Calu3 (cell line): Measurements from ENCODE around the gene NYAP2. TPM values are rescaled to one million over a fixed set of nuclear protein-coding genes. Genes with fewer than 3 reads are reported as not detected.

Experiments
- BruUV-seq: library from RNA; stranded (reverse); fragments of 400-500 nt; replicated peaks from 2 replicates; lab custom pipeline; 2021; lab: Mats Ljungman, UMichigan
- CTCF ChIA-PET: fragments of 300-600 bp; sonication (Branson Sonifier 250); formaldehyde crosslinking; loops from one replicate; lab custom pipeline; 2022; ENCODE audit warnings: antibody characterized with exemption; lab: Charles Lee
- DNase-seq: peaks from one replicate; pipeline ENCODE4 v3.0.0; 2022
- H3K27ac Mint-ChIP-seq: one replicate; pipeline ENCODE4 v1.8.0; 2022; ENCODE audit warnings: mixed read lengths; ENCODE audit not compliant: unreplicated experiment
- H3K27me3 Mint-ChIP-seq: one replicate; pipeline ENCODE4 v1.8.0; 2022; ENCODE audit warnings: mixed read lengths; ENCODE audit not compliant: unreplicated experiment
- H3K36me3 Mint-ChIP-seq: one replicate; pipeline ENCODE4 v1.8.0; 2022; ENCODE audit warnings: mild to moderate bottlenecking, moderate library complexity, mixed read lengths; ENCODE audit not compliant: insufficient read depth, unreplicated experiment
- H3K4me1 Mint-ChIP-seq: one replicate; pipeline ENCODE4 v1.8.0; 2022; ENCODE audit warnings: mild to moderate bottlenecking, low read depth, mixed read lengths; ENCODE audit not compliant: unreplicated experiment
- H3K4me3 Mint-ChIP-seq: one replicate; pipeline ENCODE4 v1.8.0; 2022; ENCODE audit warnings: mild to moderate bottlenecking, low read depth, moderate library complexity, mixed read lengths; ENCODE audit not compliant: unreplicated experiment
- H3K9me3 Mint-ChIP-seq: one replicate; pipeline ENCODE4 v1.8.0; 2022; ENCODE audit warnings: low read depth, mixed read lengths; ENCODE audit not compliant: unreplicated experiment
- intact Hi-C: fragments of 100-400 bp; cut with micrococcal nuclease; formaldehyde crosslinking; loops from one replicate; pipeline ENCODE4 v1.10.0; 2022; ENCODE audit not compliant: unreplicated experiment
- total RNA-seq: library from RNA; stranded (reverse); gene quantifications from 2 replicates; pipeline ENCODE4 v1.2.3, GENCODE V29; 2022
- TF ChIP-seq, protein P1 (sequence below): fragments of 200-600 bp; IDR thresholded peaks from one replicate; pipeline ENCODE4 v1.8.0; 2022; ENCODE audit warnings: antibody characterized with exemption; ENCODE audit not compliant: unreplicated experiment

The NYAP2 gene
- total RNA-seq, 1 experiment from 2014 or later: 0.07 TPM

DNA sequence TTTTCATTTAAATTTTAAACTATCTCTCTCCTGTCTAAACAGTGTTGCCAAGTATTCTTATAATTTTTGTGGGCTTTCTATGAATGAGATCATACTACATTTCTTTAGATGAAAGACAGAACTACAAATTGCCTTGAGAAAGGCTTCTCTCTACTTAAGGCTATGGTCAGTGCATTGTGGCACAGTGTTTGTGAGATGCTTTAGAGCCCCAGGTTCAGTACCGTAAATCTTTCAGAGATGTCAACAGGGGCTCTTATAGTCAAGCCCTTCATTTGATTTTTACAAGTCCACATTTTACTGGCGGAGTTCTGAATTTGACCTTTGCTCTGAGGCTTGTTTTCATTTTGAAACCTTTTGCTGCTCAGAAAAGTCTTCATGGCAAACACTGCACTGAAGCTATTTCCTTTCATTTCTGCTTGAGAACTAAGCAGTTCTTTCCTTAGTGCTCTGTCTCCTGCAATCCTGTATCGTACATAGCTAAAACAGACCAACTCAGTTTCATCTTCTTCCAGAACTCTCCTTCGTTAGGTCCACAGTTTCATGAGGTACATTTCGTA lies 175.2 kb downstream of the NYAP2 start:
- H3K27me3 Mint-ChIP-seq: peaks cover 17% of the 10 kb centered on the region
- no peak overlapping the region for H3K4me3 Mint-ChIP-seq

DNA sequence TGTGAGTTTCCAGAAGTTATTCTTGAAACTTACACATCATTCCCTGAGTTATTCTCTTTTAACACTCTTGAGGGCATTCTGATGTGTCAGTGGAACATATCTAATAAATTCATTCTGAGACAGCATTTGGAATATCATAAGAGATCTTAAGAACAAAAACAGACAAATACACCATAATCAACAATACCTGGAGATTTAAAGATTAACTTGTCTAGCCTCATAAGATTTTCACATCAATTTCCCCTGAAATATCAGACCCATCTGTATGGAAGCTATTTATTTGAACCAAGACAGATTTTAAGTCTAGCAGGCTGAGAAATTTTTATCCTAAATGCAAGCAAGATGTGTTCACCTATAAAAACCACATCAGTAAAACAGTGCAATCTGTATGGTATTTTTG lies 181.6 kb downstream of the NYAP2 start:
- no peaks in the 10 kb centered on the region for H3K4me1 Mint-ChIP-seq
- intact Hi-C loops: no loop called here
- H3K9me3 Mint-ChIP-seq: no peaks in the 10 kb centered on the region
- no peak for DNase-seq
- H3K27ac Mint-ChIP-seq: no peak overlapping the region
- CTCF ChIA-PET: no interaction called here
- TF ChIP-seq, protein P1, sequence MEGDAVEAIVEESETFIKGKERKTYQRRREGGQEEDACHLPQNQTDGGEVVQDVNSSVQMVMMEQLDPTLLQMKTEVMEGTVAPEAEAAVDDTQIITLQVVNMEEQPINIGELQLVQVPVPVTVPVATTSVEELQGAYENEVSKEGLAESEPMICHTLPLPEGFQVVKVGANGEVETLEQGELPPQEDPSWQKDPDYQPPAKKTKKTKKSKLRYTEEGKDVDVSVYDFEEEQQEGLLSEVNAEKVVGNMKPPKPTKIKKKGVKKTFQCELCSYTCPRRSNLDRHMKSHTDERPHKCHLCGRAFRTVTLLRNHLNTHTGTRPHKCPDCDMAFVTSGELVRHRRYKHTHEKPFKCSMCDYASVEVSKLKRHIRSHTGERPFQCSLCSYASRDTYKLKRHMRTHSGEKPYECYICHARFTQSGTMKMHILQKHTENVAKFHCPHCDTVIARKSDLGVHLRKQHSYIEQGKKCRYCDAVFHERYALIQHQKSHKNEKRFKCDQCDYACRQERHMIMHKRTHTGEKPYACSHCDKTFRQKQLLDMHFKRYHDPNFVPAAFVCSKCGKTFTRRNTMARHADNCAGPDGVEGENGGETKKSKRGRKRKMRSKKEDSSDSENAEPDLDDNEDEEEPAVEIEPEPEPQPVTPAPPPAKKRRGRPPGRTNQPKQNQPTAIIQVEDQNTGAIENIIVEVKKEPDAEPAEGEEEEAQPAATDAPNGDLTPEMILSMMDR: no peak
- H3K4me3 Mint-ChIP-seq: no peak overlapping the region
- peaks cover 17% of the 10 kb centered on the region for H3K27me3 Mint-ChIP-seq
- no peaks in the 10 kb centered on the region for H3K36me3 Mint-ChIP-seq
- no TSS peak for BruUV-seq

More for the DNA sequence above, 175.2 kb downstream of the NYAP2 start:
- Mint-ChIP-seq H3K9me3 (peaks cover 6% of the 10 kb centered on the region), H3K4me1 (no peaks in the 10 kb centered on the region), H3K27ac (no peak overlapping the region), H3K36me3 (no peaks in the 10 kb centered on the region)
- no peak for DNase-seq
- TF ChIP-seq, protein P1: no peak
- BruUV-seq: no TSS peak
- CTCF ChIA-PET: no interaction called here
- intact Hi-C loops: no loop called here

DNA sequence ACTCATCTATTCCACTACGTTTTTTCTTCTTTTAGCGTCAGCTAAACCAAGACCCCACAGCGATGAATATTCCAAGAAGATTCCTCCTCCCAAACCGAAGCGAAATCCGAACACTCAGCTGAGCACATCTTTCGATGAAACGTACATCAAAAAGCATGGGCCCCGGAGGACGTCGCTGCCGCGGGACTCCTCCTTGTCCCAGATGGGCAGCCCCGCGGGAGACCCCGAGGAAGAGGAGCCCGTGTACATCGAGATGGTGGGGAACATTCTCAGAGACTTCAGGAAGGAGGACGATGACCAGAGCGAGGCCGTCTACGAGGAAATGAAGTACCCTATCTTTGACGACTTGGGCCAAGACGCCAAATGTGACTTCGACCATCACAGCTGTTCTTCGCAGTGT lies 182.4 kb downstream of the NYAP2 start:
- Mint-ChIP-seq H3K27ac (no peak overlapping the region), H3K4me1 (no peaks in the 10 kb centered on the region), H3K27me3 (peaks cover 17% of the 10 kb centered on the region), H3K4me3 (no peak overlapping the region), H3K9me3 (no peaks in the 10 kb centered on the region), H3K36me3 (no peaks in the 10 kb centered on the region)
- TF ChIP-seq, protein P1: no peak
- intact Hi-C loops: no loop called here
- DNase-seq: no peak
- no TSS peak for BruUV-seq
- CTCF ChIA-PET: no interaction called here

DNA sequence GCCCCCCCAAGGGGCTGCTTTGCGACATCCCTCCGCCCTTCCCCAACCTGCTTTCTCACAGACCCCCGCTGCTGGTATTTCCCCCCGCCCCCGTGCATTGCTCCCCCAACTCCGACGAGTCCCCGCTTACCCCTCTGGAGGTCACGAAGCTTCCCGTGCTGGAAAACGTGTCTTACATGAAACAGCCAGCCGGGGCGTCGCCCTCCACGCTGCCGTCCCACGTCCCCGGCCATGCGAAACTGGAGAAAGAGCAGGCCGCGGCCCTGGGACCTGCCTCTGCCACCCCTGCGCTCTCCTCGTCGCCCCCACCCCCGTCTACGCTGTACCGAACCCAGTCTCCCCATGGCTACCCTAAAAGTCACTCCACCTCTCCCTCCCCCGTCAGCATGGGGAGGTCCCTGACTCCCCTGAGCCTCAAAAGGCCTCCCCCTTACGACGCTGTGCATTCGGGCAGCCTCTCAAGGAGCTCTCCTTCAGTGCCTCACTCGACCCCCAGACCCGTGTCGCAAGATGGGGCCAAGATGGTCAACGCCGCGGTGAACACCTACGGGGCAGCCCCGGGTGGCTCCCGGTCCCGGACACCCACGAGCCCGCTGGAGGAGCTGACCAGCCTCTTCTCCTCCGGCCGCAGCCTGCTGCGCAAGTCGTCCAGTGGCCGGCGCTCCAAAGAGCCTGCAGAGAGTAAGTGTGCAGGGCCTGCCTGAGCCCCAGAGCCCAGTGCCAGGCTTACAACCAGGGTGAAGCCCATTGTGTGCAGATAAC lies 183.0 kb downstream of the NYAP2 start:
- CTCF ChIA-PET: interaction anchor here (0.6 kb wide), 1 partner anchor 15 kb away, joined by 3 read pairs; no protein-coding TSS in a partner anchor

More for the DNA sequence above, 183.0 kb downstream of the NYAP2 start:
- Mint-ChIP-seq H3K27ac (no peak overlapping the region), H3K4me3 (no peak overlapping the region), H3K9me3 (no peaks in the 10 kb centered on the region), H3K27me3 (peaks cover 17% of the 10 kb centered on the region), H3K4me1 (no peaks in the 10 kb centered on the region), H3K36me3 (no peaks in the 10 kb centered on the region)
- intact Hi-C loops: no loop called here
- TF ChIP-seq, protein P1: no peak
- no TSS peak for BruUV-seq
- DNase-seq: no peak
